ENCODE data around the gene TAL2. TPM values are rescaled to one million over a fixed set of nuclear protein-coding genes. Genes with fewer than 3 reads are reported as not detected.

Gene TAL2
- total RNA-seq, 1 donor from 2014 or later = not detected

GRCh38 chr9:105681724-105682123, 19.5 kb downstream of the TAL2 start:
- ATAC-seq = no peak
- H3K27ac ChIP-seq = no peak overlapping the region
- intact Hi-C loops (cut with DNase I) = no loop called here
- DNase-seq = no peak
- H3K4me3 ChIP-seq = no peak overlapping the region
- H3K9me3 ChIP-seq = no peaks in the 10 kb centered on the region
- H3K36me3 ChIP-seq = no peaks in the 10 kb centered on the region
- H3K4me1 ChIP-seq = no peaks in the 10 kb centered on the region
- TF ChIP-seq, protein P1, sequence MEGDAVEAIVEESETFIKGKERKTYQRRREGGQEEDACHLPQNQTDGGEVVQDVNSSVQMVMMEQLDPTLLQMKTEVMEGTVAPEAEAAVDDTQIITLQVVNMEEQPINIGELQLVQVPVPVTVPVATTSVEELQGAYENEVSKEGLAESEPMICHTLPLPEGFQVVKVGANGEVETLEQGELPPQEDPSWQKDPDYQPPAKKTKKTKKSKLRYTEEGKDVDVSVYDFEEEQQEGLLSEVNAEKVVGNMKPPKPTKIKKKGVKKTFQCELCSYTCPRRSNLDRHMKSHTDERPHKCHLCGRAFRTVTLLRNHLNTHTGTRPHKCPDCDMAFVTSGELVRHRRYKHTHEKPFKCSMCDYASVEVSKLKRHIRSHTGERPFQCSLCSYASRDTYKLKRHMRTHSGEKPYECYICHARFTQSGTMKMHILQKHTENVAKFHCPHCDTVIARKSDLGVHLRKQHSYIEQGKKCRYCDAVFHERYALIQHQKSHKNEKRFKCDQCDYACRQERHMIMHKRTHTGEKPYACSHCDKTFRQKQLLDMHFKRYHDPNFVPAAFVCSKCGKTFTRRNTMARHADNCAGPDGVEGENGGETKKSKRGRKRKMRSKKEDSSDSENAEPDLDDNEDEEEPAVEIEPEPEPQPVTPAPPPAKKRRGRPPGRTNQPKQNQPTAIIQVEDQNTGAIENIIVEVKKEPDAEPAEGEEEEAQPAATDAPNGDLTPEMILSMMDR (IDR thresholded peaks at IDR 0.05) = no peak
- H3K27me3 ChIP-seq = no peaks in the 10 kb centered on the region

DNA sequence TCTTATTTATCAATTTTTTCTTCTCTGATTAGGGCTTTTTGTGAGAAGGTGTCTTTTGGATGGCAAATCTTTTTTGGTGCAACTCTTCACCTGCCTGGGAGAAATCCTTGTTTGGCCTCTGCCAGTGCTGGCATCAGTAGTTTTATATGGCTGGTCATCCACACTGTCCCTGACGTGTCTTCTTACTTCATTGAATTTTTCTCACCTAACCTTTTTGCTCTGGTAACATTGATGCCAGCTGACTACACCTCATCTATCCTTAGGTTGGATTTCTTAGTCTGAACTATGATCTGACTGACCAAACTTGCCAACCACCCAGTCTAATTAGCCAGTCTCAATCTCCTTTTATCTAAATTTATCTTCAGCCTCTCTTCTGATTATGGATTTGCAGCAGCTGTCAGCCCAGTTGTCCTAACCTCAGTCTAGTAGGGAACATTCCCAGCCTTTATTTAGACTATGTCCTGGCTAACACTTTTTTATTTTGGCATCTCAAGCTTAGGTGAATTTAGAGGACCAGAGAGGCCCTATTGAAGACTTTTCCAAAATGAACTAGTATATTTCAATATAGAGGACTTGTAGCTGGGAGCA, 21.5 kb downstream of the TAL2 start:
- intact Hi-C loops (cut with DNase I) = no loop called here
- Histone ChIP-seq H3K27me3 (no peaks in the 10 kb centered on the region), H3K27ac (no peak overlapping the region), H3K4me1 (no peaks in the 10 kb centered on the region), H3K36me3 (no peaks in the 10 kb centered on the region), H3K9me3 (no peaks in the 10 kb centered on the region), H3K4me3 (no peak overlapping the region)
- ATAC-seq (no peak), DNase-seq (no peak)
- TF ChIP-seq, protein P1 (IDR thresholded peaks at IDR 0.05) = no peak

DNA sequence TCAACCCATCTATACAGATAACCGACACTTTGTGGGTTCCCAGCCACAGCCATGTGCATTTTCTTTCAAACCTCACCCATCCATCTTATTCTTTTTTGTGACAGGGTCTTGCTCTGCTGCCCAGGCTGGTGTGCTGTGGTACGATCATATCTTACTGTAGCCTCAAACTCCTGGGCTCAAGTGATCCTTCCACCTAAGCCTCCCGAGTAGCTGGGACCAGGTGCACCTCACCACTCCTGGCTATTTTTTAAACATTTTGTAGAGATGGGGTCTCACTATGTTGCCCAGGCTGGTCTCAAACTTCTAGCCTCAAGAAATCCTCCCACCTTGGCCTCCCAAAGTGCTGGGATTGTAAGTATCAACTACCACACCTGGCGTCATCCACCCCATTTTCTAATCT, 24.7 kb downstream of the TAL2 start:
- Histone ChIP-seq H3K36me3 (no peaks in the 10 kb centered on the region), H3K27me3 (peaks cover 14% of the 10 kb centered on the region), H3K9me3 (no peaks in the 10 kb centered on the region), H3K27ac (no peak overlapping the region), H3K4me1 (no peaks in the 10 kb centered on the region), H3K4me3 (no peak overlapping the region)
- TF ChIP-seq, protein P1 (IDR thresholded peaks at IDR 0.05) = no peak
- ATAC-seq (no peak), DNase-seq (no peak)
- intact Hi-C loops (cut with DNase I) = no loop called here

GRCh38 chr9:105690742-105691141, 28.5 kb downstream of the TAL2 start:
- Histone ChIP-seq H3K4me3 (no peak overlapping the region), H3K4me1 (peaks cover 7% of the 10 kb centered on the region), H3K36me3 (no peaks in the 10 kb centered on the region), H3K9me3 (no peaks in the 10 kb centered on the region), H3K27me3 (peaks cover 29% of the 10 kb centered on the region), H3K27ac (no peak overlapping the region)
- TF ChIP-seq, protein P1 (IDR thresholded peaks at IDR 0.05) = peak; percentile 47
- no peak for ATAC-seq
- DNase-seq = no peak
- intact Hi-C loops (cut with DNase I) = no loop called here

GRCh38 chr9:105693435-105694189, 31.4 kb downstream of the TAL2 start:
- intact Hi-C loops (cut with DNase I) = no loop called here
- Histone ChIP-seq H3K4me3 (peak overlapping the region; percentile 89), H3K36me3 (no peaks in the 10 kb centered on the region), H3K9me3 (no peaks in the 10 kb centered on the region), H3K27me3 (peaks cover 29% of the 10 kb centered on the region), H3K27ac (no peak overlapping the region), H3K4me1 (peaks cover 7% of the 10 kb centered on the region)
- TF ChIP-seq, protein P1 (IDR thresholded peaks at IDR 0.05) = no peak
- DNase-seq (no peak), ATAC-seq (no peak)
